ELR (cell line): ENCODE data around the gene FOXK2.
A peak's percentile ranks its signal among the peaks of the same experiment; 100 is the strongest.
"Not testable (repeated sequence)": the region's sequence is repeated elsewhere in the genome, so short reads cannot be mapped to it uniquely, and the experiment has no call there.

Source experiments
- DNase-seq: peaks from one replicate; pipeline ENCODE4 v3.0.0-alpha.2; 2015; ENCODE audit warnings: low read depth

Gene FOXK2

GRCh38 chr17:82495844-82496528 is 23.5 kb upstream of the FOXK2 start:
- peak; percentile 8 for DNase-seq

- DNase-seq: peak; percentile 97
These were observed 22.8 kb upstream of the FOXK2 start for GRCh38 chr17:82496529-82497434.

GRCh38 chr17:82497483-82498405 is 21.8 kb upstream of the FOXK2 start:
- DNase-seq: peak; percentile 63

GRCh38 chr17:82502207-82502606 is 17.3 kb upstream of the FOXK2 start:
- DNase-seq: no peak

- DNase-seq: no peak
These were observed 16.3 kb upstream of the FOXK2 start for GRCh38 chr17:82503094-82503727.

- no peak for DNase-seq
These were observed 15.7 kb upstream of the FOXK2 start for GRCh38 chr17:82503728-82504308.

- DNase-seq: no peak
These were observed 14.2 kb upstream of the FOXK2 start for GRCh38 chr17:82505296-82505695.

GRCh38 chr17:82506402-82506801 is 13.1 kb upstream of the FOXK2 start:
- not testable (repeated sequence) for DNase-seq

DNA sequence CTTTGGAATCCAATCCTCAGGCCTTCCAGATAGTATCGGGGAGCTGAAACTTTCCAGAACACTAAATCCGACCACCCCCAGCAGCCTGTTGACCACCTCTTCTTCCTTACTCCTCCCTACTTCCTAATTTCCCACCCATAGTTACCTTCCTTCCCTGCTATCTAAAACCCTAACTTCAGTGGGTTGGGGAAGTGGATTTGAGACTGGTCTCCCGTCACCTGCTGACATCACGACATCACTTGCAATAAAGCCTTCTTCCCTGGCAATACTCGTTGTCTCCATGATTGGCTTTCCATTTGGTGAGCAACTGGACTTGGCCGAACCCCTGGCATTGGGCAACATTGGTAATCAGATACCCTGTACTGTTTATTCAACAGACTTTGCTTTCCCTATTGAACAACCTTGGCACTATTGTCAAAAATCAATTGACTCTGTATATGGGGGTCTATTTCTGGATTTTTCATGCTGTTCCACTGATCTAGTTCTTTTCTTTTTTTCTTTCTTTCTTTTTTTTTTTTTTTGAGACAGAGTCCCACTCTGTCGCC is 11.8 kb upstream of the FOXK2 start:
- DNase-seq: no peak

DNA sequence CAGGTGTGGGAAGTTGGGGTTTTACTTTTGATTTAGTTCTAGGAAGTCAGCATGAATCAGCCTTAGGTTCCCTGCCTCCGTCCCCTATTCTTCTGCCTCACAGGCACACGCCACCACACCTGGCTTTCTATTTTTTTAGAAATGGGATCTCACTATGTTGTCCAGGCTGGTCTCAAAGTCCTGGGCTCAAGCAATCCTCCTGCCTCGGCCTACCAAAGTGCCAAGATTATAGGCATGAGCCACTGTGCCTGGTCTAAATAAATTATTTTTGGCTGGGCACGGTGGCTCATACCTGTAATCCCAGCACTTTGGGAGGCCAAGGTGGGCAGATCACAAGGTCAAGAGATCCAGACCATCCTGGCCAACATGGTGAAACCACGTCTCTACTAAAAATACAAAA is 7.9 kb upstream of the FOXK2 start:
- not testable (repeated sequence) for DNase-seq

DNA sequence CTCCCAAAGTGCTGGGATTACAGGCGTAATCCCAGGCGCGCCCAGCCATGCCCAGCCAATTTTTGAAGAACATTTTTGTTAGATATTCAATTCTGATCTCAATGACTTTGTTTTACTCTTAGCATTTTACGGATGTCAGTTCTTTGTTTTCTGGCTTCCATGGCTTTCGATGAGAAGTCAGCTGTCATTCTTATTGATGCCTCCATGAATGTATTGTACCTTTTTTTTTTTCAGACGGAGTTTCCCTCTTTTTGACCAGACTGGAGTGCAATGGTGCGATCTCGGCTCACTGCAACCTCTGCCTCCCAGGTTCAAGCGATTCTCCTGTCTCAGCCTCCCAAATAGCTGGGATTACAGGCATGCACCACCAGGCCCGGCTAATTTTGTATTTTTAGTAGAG is 5.7 kb upstream of the FOXK2 start:
- not testable (repeated sequence) for DNase-seq

GRCh38 chr17:82517230-82517865 is 2.2 kb upstream of the FOXK2 start:
- DNase-seq: no peak

GRCh38 chr17:82519971-82520903 is 705 bp downstream of the FOXK2 start:
- peak; percentile 47 for DNase-seq

DNA sequence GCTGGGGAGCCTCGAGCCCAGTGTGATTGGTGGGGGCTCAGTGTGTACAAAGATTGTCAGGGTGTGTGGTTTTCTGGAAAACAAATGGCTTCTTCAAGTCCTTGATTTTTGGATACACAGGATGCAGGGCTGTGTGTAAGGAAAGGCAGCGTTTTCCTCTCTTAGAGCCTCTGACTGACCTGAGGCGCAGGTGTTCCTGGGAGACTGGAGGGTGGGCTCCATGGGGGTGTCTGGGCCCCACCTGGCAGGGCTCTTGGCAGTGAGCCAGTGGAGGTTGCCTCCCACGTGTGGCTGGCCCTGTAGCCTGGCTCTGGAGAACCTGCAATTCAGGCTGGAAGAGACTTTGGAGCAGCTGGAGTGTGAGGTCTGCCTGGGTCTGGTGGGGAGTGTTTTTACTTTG is 5.0 kb downstream of the FOXK2 start:
- no peak for DNase-seq

DNA sequence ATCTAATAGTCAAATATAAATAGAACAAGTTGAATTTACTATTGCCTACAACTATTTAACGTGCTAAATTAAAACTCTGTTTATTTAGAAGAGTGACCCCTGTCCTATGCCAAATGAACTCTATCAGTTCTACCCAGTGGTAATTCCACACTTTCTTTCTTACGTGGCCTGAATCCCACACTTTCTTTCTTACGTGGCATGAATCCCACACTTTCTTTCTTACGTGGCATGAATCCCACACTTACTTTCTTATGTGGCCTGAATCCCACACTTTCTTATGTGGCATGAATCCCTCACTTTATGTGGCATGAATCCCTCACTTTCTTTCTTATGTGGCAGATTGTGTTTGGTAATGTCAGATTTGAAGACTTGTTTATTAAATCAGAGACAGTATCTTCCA is 6.2 kb downstream of the FOXK2 start:
- no peak for DNase-seq

DNA sequence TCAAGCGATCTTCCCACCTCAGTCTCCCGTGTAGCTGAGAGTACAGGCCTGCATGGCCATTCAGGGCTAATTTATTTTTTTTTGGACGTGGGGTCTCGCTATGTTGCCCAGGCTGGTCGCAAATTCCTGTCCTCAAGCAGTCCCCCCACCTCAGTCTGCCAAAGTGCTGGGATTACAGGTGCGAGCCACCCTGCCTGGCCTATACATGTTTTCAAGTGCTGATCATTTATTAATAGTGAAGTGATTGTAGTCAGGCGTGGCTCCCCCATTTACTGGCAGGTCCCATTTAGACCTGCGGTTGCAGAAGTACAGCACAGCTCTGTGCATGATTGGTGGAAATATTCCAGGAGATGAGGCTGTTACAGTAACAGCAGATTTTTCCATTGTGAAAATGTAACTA is 8.4 kb downstream of the FOXK2 start:
- DNase-seq: no peak

DNA sequence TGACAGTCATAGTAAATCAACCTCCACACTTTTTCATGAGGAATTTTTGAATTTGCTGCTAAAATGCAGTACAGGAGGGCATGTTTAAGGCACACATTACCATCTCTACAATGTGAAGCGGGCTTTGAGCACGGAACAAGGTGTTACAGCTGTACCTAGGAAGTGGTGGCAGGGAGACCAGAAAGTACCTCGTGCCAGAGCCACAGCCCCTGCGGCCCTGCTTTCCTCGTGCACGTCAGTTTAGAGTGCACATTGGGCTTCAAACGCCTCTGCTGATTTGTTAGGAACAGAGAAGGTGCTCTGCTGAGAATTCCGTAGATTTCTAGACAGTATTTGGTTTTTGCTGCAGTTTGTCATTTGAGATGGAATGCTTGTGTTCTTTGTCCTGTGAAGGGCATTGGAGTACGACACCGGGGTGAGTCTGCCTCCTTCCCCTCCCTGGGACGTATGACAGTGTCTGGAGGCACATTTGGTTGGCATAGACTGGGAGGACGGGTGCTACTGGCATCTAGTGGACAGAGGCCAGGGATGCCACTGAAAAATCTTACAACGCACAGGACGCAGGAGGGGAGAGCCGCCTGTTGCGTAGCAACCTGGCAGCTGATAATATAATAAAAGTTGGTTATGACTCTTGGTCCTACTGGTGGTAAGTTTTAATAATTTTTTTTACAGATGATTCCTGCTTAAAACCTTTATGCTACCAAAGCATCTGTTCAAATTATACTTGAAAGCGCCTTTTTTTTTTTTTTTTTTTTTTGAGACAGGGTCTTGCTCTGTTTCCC is 9.1 kb downstream of the FOXK2 start:
- DNase-seq: peak; percentile 75

GRCh38 chr17:82529914-82530300 is 10.4 kb downstream of the FOXK2 start:
- no peak for DNase-seq

DNA sequence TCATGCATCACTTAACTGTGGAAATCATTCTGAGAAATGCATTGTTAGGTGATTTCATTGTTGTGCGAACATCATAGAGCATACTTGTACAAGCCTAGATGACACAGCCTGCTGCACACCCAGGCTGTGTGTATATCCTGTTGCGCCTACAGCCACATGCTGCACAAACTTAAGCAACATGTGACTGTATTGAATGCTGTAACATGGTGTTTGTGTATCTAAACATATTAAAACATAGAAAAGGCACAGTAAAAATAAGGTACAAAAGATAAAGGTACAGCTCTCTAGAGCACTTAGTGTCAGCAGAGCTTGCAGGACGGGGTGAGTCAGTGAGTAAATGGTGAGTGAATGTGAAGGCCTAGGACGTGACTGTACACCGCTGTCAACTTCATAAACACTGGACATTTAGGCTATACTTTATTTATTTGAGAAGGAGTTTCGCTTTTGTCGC is 11.9 kb downstream of the FOXK2 start:
- DNase-seq: peak; percentile 94
